Measurements from ENCODE around the gene ZNF473. TPM values are rescaled to one million over a fixed set of nuclear protein-coding genes. Genes with fewer than 3 reads are reported as not detected.

ZNF473 gene
- total and polyA plus RNA-seq, 2 donors (not counting 3 experiments of a cell fraction or from before 2014, with no cell fraction given): 3.8 to 8.7 TPM

DNA sequence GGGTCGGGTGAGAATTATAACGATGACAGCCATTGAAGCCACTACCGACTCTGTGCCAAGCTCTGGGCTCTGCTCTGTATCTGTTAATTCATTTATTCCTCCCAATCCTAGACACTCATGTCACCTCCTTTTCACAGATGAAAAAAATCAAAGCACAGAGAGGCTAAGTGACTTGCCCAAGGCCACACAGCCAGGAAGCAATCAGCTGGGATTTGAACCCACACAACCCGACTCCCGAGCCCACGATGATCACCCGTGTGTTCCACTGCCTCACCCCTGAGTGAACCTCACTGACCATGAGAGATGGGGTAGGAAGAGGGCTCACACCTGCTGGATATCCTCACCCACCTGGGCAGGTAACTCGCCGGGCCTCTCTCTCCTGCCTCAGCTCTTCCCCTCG lies 40.1 kb downstream of the ZNF473 start:
- FAIRE-seq: no peak
- no peaks in the 10 kb centered on the region for H3K9me1 ChIP-seq (replicated peaks; ENCODE audit: control insufficient read depth, extremely low read depth, insufficient read depth, low read length)
- H3K27ac ChIP-seq (ENCODE audit: insufficient read depth, low read depth, low read length): no peak overlapping the region
- H3K4me2 ChIP-seq (ENCODE audit: insufficient read depth, low read length): no peak overlapping the region
- intact Hi-C loops (cut with micrococcal nuclease) (no loop called here), dilution Hi-C loops (cut with MboI; ENCODE audit: extremely low pct_ligation_motif_present, low sequenced_read_pairs) (no loop called here)
- no peaks in the 10 kb centered on the region for H3K9me3 ChIP-seq (replicated peaks; ENCODE audit: control insufficient read depth, insufficient read depth, low read length)
- H4K20me1 ChIP-seq (replicated peaks; ENCODE audit: control insufficient read depth, extremely low read depth, insufficient read depth, low read length): no peaks in the 10 kb centered on the region
- H3K4me1 ChIP-seq (ENCODE audit: control insufficient read depth, extremely low read depth, insufficient read depth, low read length): no peaks in the 10 kb centered on the region
- H3K79me2 ChIP-seq (ENCODE audit: control insufficient read depth, insufficient read depth, low read length): no peaks in the 10 kb centered on the region
- no peaks in the 10 kb centered on the region for H3K27me3 ChIP-seq (ENCODE audit: control insufficient read depth in 2 of 2, insufficient read depth in 2 of 2, low read length in 2 of 2)
- DNase-seq (ENCODE audit: low read depth, low spot score): no peak
- no peak overlapping the region for H3K9ac ChIP-seq (replicated peaks; ENCODE audit: extremely low read depth, insufficient read depth, low read length)
- H3K36me3 ChIP-seq (ENCODE audit: control insufficient read depth in 2 of 2, extremely low read depth in 1 of 2, insufficient read depth in 2 of 2, low read length in 2 of 2): no peaks in the 10 kb centered on the region
- H3K4me3 ChIP-seq (replicated peaks in 1 of 3; ENCODE audit: insufficient read depth in 1 of 3, low read depth in 1 of 3, low read length in 3 of 3): no peak overlapping the region
- TF ChIP-seq POLR2A (IDR thresholded peaks at IDR 0.05; ENCODE audit: low read depth, low read length): no peak
- TF ChIP-seq MAX (IDR thresholded peaks at IDR 0.05; ENCODE audit: insufficient read depth, insufficient read length): no peak
- TF ChIP-seq GATA2 (IDR thresholded peaks at IDR 0.05; ENCODE audit: insufficient read depth, insufficient read length, low read depth, low read length): no peak
- TF ChIP-seq JUN (IDR thresholded peaks at IDR 0.05; ENCODE audit: borderline replicate concordance, insufficient read depth, insufficient read length, low read depth): no peak
- no peak for TF ChIP-seq FOS (IDR thresholded peaks at IDR 0.05; ENCODE audit: borderline replicate concordance, insufficient read depth, low read length)
- TF ChIP-seq CTCF (IDR thresholded peaks at IDR 0.05; ENCODE audit: extremely low read depth in 1 of 2, insufficient read depth in 1 of 2, low read depth in 1 of 2, low read length in 2 of 2): no peak
- TF ChIP-seq EZH2 (IDR thresholded peaks at IDR 0.05; ENCODE audit: borderline replicate concordance, low read depth, low read length, severe bottlenecking): no peak
- TF ChIP-seq MYC (IDR thresholded peaks at IDR 0.05; ENCODE audit: low read depth, low read length): no peak
- no peak for TF ChIP-seq POLR2AphosphoS5 (IDR thresholded peaks at IDR 0.05; ENCODE audit: insufficient read depth, low read depth, low read length)
- no TSS peak for BruUV-seq (replicated peaks)
- POLR2A ChIA-PET: no interaction called here
- CTCF ChIA-PET: no interaction called here
- H2AFZ ChIP-seq (ENCODE audit: low read depth, low read length): no peak overlapping the region
